Activated CD4-positive, alpha-beta memory T cell treated with anti-CD3 and anti-CD28 coated beads, Interleukin-2, amount 10 ng/mL, durations not matched to agents 7 days and 5 days (primary cell): ENCODE results near the gene CREG2. TPM values are rescaled to one million over a fixed set of nuclear protein-coding genes. Genes with fewer than 3 reads are reported as not detected.

Experiments
- CTCF ChIA-PET: fragments of 350-600 bp; sonication (Branson Sonifier 250); formaldehyde crosslinking; loops from one replicate; lab custom pipeline; 2021; ENCODE audit warnings: antibody characterized with exemption, inconsistent platforms; lab: Charles Lee
- POLR2A ChIA-PET: fragments of 350-600 bp; sonication (Branson Sonifier 250); formaldehyde crosslinking; loops from one replicate; lab custom pipeline; 2021; ENCODE audit warnings: antibody characterized with exemption; lab: Charles Lee
- DNase-seq: peaks from one replicate; pipeline ENCODE4 v3.0.0-alpha.2; 2020
- H3K27ac Mint-ChIP-seq: one replicate; pipeline ENCODE4 v1.8.0; 2021; ENCODE audit warnings: mild to moderate bottlenecking, mixed read lengths
- H3K27me3 Mint-ChIP-seq: one replicate; pipeline ENCODE4 v1.8.0; 2021; ENCODE audit warnings: mixed read lengths
- H3K36me3 Mint-ChIP-seq: one replicate; pipeline ENCODE4 v1.8.0; 2021; ENCODE audit warnings: low read depth, mixed read lengths
- H3K4me1 Mint-ChIP-seq: one replicate; pipeline ENCODE4 v1.8.0; 2021; ENCODE audit warnings: mixed read lengths
- H3K4me3 Mint-ChIP-seq: one replicate; pipeline ENCODE4 v1.8.0; 2021; ENCODE audit warnings: mild to moderate bottlenecking, mixed read lengths
- H3K9me3 Mint-ChIP-seq: one replicate; pipeline ENCODE4 v1.8.0; 2021; ENCODE audit warnings: mixed read lengths
- total RNA-seq, 2 experiments: library from RNA; stranded (reverse); gene quantifications; one replicate each; pipeline ENCODE4 v1.2.3, GENCODE V29; 2021

CREG2 gene
- under 1 TPM; 0.65 to 0.98 TPM for total RNA-seq

GRCh38 chr2:101387151-101387834 is at the start of gene CREG2:
CREG2 (minus strand) TSS chr2:101387503; CDS start chr2:101387457, 46 bp downstream.
- ChIA-PET CTCF (interaction anchor here (0.6 to 6.5 kb wide), 17 partner anchors 8 to 341 kb away, joined by 3 to 70 read pairs (median 5); no protein-coding TSS in a partner anchor), POLR2A (interaction anchor here (0.6 to 3.9 kb wide), 8 partner anchors 25 to 134 kb away, joined by 3 to 15 read pairs (median 6); partner anchors contain the start of genes CNOT11 and RNF149)
- H3K4me3 Mint-ChIP-seq, result peak within 1 kb of the TSS; percentile 60

GRCh38 chr2:101435001-101435862 is 47.9 kb upstream of the CREG2 start:
- ChIA-PET CTCF (no interaction called here), POLR2A (interaction anchor here (1.0 kb wide), 1 partner anchor 40 kb away, joined by 3 read pairs; the partner anchor contains the start of gene RFX8)
- Mint-ChIP-seq H3K4me3 (no peak overlapping the region), H3K36me3 (no peaks in the 10 kb centered on the region), H3K4me1 (peaks cover 5% of the 10 kb centered on the region), H3K9me3 (no peaks in the 10 kb centered on the region), H3K27ac (no peak overlapping the region), H3K27me3 (no peaks in the 10 kb centered on the region)
- no peak for DNase-seq

More at GRCh38 chr2:101387151-101387834, at the start of gene CREG2:
- DNase-seq, result peak; percentile 69
- Mint-ChIP-seq H3K36me3 (no peaks in the 10 kb centered on the region), H3K4me1 (peaks cover 11% of the 10 kb centered on the region), H3K27ac (no peak within 1 kb of the TSS), H3K27me3 (peaks cover 58% of the 10 kb centered on the region), H3K9me3 (no peaks in the 10 kb centered on the region)

- Mint-ChIP-seq H3K27me3 (no peaks in the 10 kb centered on the region), H3K4me3 (no peak overlapping the region), H3K36me3 (no peaks in the 10 kb centered on the region), H3K27ac (no peak overlapping the region), H3K4me1 (no peaks in the 10 kb centered on the region), H3K9me3 (no peaks in the 10 kb centered on the region)
- ChIA-PET POLR2A (no interaction called here), CTCF (no interaction called here)
- DNase-seq, result no peak
Observed at GRCh38 chr2:101433465-101433864, 46.2 kb upstream of the CREG2 start.

GRCh38 chr2:101432411-101433181 is 45.3 kb upstream of the CREG2 start:
- POLR2A ChIA-PET, result no interaction called here
- Mint-ChIP-seq H3K27me3 (no peaks in the 10 kb centered on the region), H3K36me3 (no peaks in the 10 kb centered on the region)

GRCh38 chr2:101431486-101431885 is 44.2 kb upstream of the CREG2 start:
- no peaks in the 10 kb centered on the region for H3K9me3 Mint-ChIP-seq
- ChIA-PET CTCF (interaction anchor here (1.3 kb wide), 1 partner anchor 89 kb away, joined by 3 read pairs; no protein-coding TSS in a partner anchor), POLR2A (no interaction called here)
- H3K27me3 Mint-ChIP-seq, result no peaks in the 10 kb centered on the region
- no peaks in the 10 kb centered on the region for H3K4me1 Mint-ChIP-seq
- no peak overlapping the region for H3K27ac Mint-ChIP-seq
- no peaks in the 10 kb centered on the region for H3K36me3 Mint-ChIP-seq
- DNase-seq, result no peak
- H3K4me3 Mint-ChIP-seq, result no peak overlapping the region

More at GRCh38 chr2:101432411-101433181, 45.3 kb upstream of the CREG2 start:
- CTCF ChIA-PET, result no interaction called here
- Mint-ChIP-seq H3K4me1 (no peaks in the 10 kb centered on the region), H3K27ac (no peak overlapping the region), H3K4me3 (no peak overlapping the region), H3K9me3 (no peaks in the 10 kb centered on the region)
- no peak for DNase-seq

- H3K9me3 Mint-ChIP-seq, result no peaks in the 10 kb centered on the region
- H3K4me3 Mint-ChIP-seq, result no peak overlapping the region
- no peak overlapping the region for H3K27ac Mint-ChIP-seq
- no peaks in the 10 kb centered on the region for H3K4me1 Mint-ChIP-seq
- ChIA-PET POLR2A (no interaction called here), CTCF (no interaction called here)
- no peaks in the 10 kb centered on the region for H3K27me3 Mint-ChIP-seq
- no peak for DNase-seq
- no peaks in the 10 kb centered on the region for H3K36me3 Mint-ChIP-seq
Observed at GRCh38 chr2:101430156-101430555, 42.9 kb upstream of the CREG2 start.

- H3K27me3 Mint-ChIP-seq, result no peaks in the 10 kb centered on the region
- no peaks in the 10 kb centered on the region for H3K4me1 Mint-ChIP-seq
- ChIA-PET POLR2A (no interaction called here), CTCF (interaction anchor here (1.5 kb wide), 1 partner anchor 11 kb away, joined by 11 read pairs; no protein-coding TSS in a partner anchor)
- H3K27ac Mint-ChIP-seq, result no peak overlapping the region
- no peaks in the 10 kb centered on the region for H3K9me3 Mint-ChIP-seq
- no peaks in the 10 kb centered on the region for H3K36me3 Mint-ChIP-seq
- no peak overlapping the region for H3K4me3 Mint-ChIP-seq
- no peak for DNase-seq
Observed at GRCh38 chr2:101429453-101429852, 42.1 kb upstream of the CREG2 start.

- POLR2A ChIA-PET, result no interaction called here
- Mint-ChIP-seq H3K36me3 (no peaks in the 10 kb centered on the region), H3K4me1 (no peaks in the 10 kb centered on the region), H3K27me3 (no peaks in the 10 kb centered on the region), H3K4me3 (no peak overlapping the region), H3K9me3 (no peaks in the 10 kb centered on the region), H3K27ac (no peak overlapping the region)
- DNase-seq, result no peak
- CTCF ChIA-PET, result interaction anchor here (1.5 kb wide), 1 partner anchor 10 kb away, joined by 11 read pairs; no protein-coding TSS in a partner anchor
Observed at GRCh38 chr2:101428422-101429176, 41.3 kb upstream of the CREG2 start.

- H3K9me3 Mint-ChIP-seq, result no peaks in the 10 kb centered on the region
- no peaks in the 10 kb centered on the region for H3K36me3 Mint-ChIP-seq
- CTCF ChIA-PET, result interaction anchor here (0.6 kb wide), 1 partner anchor 87 kb away, joined by 3 read pairs; no protein-coding TSS in a partner anchor
- no peak overlapping the region for H3K27ac Mint-ChIP-seq
- POLR2A ChIA-PET, result no interaction called here
- H3K4me1 Mint-ChIP-seq, result no peaks in the 10 kb centered on the region
- no peak overlapping the region for H3K4me3 Mint-ChIP-seq
- DNase-seq, result no peak
- H3K27me3 Mint-ChIP-seq, result no peaks in the 10 kb centered on the region
Observed at GRCh38 chr2:101427743-101428142, 40.4 kb upstream of the CREG2 start.

GRCh38 chr2:101427240-101427639 is 39.9 kb upstream of the CREG2 start:
- Mint-ChIP-seq H3K9me3 (no peaks in the 10 kb centered on the region), H3K27me3 (no peaks in the 10 kb centered on the region), H3K36me3 (no peaks in the 10 kb centered on the region), H3K27ac (no peak overlapping the region), H3K4me3 (no peak overlapping the region), H3K4me1 (no peaks in the 10 kb centered on the region)
- DNase-seq, result no peak
- CTCF ChIA-PET, result no interaction called here
- POLR2A ChIA-PET, result no interaction called here

- Mint-ChIP-seq H3K9me3 (no peaks in the 10 kb centered on the region), H3K4me1 (no peaks in the 10 kb centered on the region), H3K36me3 (no peaks in the 10 kb centered on the region), H3K27ac (no peak overlapping the region), H3K27me3 (no peaks in the 10 kb centered on the region), H3K4me3 (no peak overlapping the region)
- CTCF ChIA-PET, result no interaction called here
- no peak for DNase-seq
- POLR2A ChIA-PET, result no interaction called here
Observed at GRCh38 chr2:101426822-101427221, 39.5 kb upstream of the CREG2 start.

- no peaks in the 10 kb centered on the region for H3K9me3 Mint-ChIP-seq
- H3K4me1 Mint-ChIP-seq, result no peaks in the 10 kb centered on the region
- H3K36me3 Mint-ChIP-seq, result no peaks in the 10 kb centered on the region
- CTCF ChIA-PET, result interaction anchor here (1.0 to 3.1 kb wide), 4 partner anchors 78 to 411 kb away, joined by 3 to 40 read pairs (median 3); no protein-coding TSS in a partner anchor
- no peaks in the 10 kb centered on the region for H3K27me3 Mint-ChIP-seq
- H3K4me3 Mint-ChIP-seq, result no peak overlapping the region
- DNase-seq, result no peak
- no peak overlapping the region for H3K27ac Mint-ChIP-seq
- POLR2A ChIA-PET, result no interaction called here
Observed at GRCh38 chr2:101420623-101421022, 33.3 kb upstream of the CREG2 start.
